SK-N-SH (cell line): ENCODE data around the gene PDGFC.

Experiments
- CHD2 ChIP-seq: fragments of 150-350 bp; IDR thresholded peaks from 2 replicates; pipeline ENCODE4 v1.6.1; 2018; ENCODE audit warnings: low read length; ENCODE audit not compliant: partially characterized antibody
- CTCF ChIP-seq: fragments of 200-600 bp; sonication (generic); IDR thresholded peaks from 2 replicates; pipeline ENCODE4 v1.6.1; 2017; ENCODE audit warnings: antibody characterized with exemption, mild to moderate bottlenecking, moderate library complexity
- JUND ChIP-seq: IDR thresholded peaks from 2 replicates; pipeline ENCODE4 v1.4.0; 2012
- PBX3 ChIP-seq: IDR thresholded peaks from 2 replicates; pipeline ENCODE4; 2012
- POLR2AphosphoS5 ChIP-seq: IDR thresholded peaks from 2 replicates; pipeline ENCODE4 v1.6.1; 2012; ENCODE audit warnings: low read depth, low read length
- REST ChIP-seq: IDR thresholded peaks from 2 replicates; pipeline ENCODE4 v1.6.1; 2012; ENCODE audit warnings: mild to moderate bottlenecking, low read depth, low read length, moderate library complexity
- TCF12 ChIP-seq: IDR thresholded peaks from 2 replicates; pipeline ENCODE4 v1.4.0; 2012
- TEAD4 ChIP-seq: IDR thresholded peaks from 2 replicates; pipeline ENCODE4 v1.4.0; 2012; ENCODE audit warnings: mild to moderate bottlenecking, borderline replicate concordance; ENCODE audit not compliant: insufficient read depth
- USF1 ChIP-seq: IDR thresholded peaks from 2 replicates; pipeline ENCODE4 v1.4.0; 2012; ENCODE audit warnings: low read depth, borderline replicate concordance
- USF2 ChIP-seq: fragments of 150-350 bp; IDR thresholded peaks from 2 replicates; pipeline ENCODE4 v1.6.1; 2017; ENCODE audit warnings: antibody characterized with exemption, low read length, low read depth, borderline replicate concordance

GRCh38 chr4:156797206-156797605, 174.4 kb downstream of the PDGFC start:
- TF ChIP-seq CTCF: no peak
- no peak for TF ChIP-seq TEAD4
- TF ChIP-seq POLR2AphosphoS5: no peak
- no peak for TF ChIP-seq REST
- TF ChIP-seq USF1: no peak
- no peak for TF ChIP-seq PBX3
- TF ChIP-seq TCF12: no peak
- no peak for TF ChIP-seq CHD2
- no peak for TF ChIP-seq USF2
- no peak for TF ChIP-seq JUND
